ENCODE data around the gene ZNF438. TPM values are rescaled to one million over a fixed set of nuclear protein-coding genes. Genes with fewer than 3 reads are reported as not detected.
"Not testable (repeated sequence)": the region's sequence is repeated elsewhere in the genome, so short reads cannot be mapped to it uniquely, and the experiment has no call there.

Gene ZNF438
- total RNA-seq, 1 experiment from 2014 or later: 4.6 TPM

DNA sequence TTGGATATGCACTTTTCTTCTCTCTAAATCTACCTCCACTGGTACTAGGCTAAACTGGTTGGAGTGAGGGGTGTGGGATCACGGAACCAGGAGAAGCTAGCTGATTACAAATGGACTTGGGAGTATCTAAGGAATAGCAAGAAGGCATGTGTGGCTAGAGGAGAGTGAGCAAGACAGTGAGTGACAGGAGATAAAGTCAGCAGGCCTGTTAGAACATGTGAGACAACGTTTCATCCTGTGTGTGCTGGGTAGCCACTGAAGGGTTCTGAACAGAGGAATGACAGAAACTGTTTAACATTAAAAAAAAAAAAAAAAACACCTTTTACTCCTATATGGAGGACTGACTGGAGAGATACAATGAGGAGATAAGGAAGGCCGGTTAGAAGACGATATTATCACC is 51.7 kb downstream of the ZNF438 start:
- in situ Hi-C loops (cut with HindIII; ENCODE audit: low pct_unique_long_range_greater_than_20kb, low sequenced_read_pairs): no loop called here

DNA sequence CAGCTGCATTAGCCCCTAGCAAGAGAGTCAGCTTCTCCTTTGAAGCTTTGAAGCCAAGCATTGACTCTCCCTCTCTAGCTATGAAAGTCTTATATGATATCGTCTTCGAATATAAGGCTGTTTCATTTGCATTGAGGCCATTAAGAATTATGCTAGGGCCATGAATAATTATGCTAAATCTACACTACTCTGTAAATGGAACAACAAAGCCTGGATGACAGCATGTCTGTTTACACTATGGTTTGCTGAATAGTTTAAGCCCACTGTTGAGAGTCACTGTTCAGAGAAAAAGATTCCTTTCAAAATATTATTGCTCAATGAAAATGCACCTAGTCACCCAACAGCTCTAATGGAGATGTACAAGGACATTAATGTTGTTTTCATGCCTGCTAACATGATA is 52.8 kb downstream of the ZNF438 start:
- in situ Hi-C loops (cut with HindIII; ENCODE audit: low pct_unique_long_range_greater_than_20kb, low sequenced_read_pairs): no loop called here
- no peak for DNase-seq (ENCODE audit: low read depth, low spot score)

More for the DNA sequence above, 51.7 kb downstream of the ZNF438 start:
- no peak for DNase-seq (ENCODE audit: low read depth, low spot score)

DNA sequence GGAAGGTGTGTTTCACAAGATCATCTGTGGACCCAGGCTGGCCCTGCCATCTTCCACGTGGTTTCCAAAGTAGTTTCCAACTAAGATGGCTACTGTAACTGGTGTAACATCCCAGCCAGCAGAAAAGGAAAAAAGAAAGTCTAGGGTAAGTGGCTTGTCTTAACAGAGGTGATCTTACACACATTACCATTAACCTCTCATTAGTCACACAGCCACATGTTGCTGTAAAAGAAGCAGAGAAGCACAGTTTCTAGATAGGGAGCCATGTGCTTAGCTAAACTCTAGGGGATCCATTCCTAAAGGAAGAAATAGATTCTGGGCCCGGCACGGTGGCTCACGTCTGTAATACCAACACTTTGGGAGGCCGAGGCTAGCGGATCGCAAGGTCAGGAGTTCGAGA is 54.3 kb downstream of the ZNF438 start:
- DNase-seq (ENCODE audit: low read depth, low spot score): no peak
- in situ Hi-C loops (cut with HindIII; ENCODE audit: low pct_unique_long_range_greater_than_20kb, low sequenced_read_pairs): no loop called here

DNA sequence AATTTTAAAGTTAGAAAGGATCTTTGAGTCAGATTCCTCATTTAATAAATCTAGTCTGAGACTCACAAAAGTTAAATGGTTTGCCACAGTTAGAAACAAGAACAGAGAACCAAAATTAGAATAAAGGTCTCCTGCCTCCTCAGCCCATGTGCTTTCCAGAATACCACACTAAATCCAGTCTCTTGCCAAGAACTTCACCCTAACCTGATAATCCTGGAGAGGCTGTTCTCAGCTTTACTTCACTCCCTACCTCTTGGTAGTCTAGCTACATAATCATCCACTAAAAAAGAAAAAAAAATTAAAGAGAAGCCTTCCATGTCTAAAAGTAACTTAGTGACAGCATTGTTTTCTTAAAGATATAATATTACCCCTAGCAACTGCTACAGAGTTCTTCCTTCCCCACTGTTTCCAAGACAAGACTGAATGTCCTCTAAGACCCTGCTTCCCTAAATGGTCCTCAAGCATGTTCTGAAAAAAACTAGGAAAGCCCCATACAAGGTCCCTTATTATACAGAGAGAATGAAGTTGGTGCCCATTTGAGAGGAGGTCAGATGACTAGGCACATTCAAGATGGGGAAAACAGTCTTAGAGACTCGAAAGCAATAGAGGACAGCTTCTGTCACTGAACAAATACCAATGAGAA is 56.8 kb downstream of the ZNF438 start:
- in situ Hi-C loops (cut with HindIII; ENCODE audit: low pct_unique_long_range_greater_than_20kb, low sequenced_read_pairs): no loop called here
- DNase-seq (ENCODE audit: low read depth, low spot score): no peak

DNA sequence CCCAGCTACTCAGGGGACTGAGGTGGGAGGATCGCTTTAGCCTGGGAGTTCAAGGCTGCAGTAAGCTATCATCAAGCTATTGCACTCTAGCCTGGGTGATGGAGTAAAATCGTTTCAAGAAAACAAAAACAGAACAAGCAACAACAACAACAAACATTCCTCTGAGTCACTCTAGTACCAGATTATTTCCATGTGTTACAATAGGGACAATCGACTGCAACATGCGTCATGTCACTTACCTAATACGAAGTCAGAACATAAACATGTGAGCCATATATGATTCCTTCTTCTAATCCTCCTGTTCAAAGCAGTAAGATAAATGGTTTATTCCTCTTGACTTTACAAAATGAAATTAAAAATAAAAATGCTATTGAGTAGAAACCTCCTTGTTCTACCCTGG is 57.3 kb downstream of the ZNF438 start:
- no peak for DNase-seq (ENCODE audit: low read depth, low spot score)
- in situ Hi-C loops (cut with HindIII; ENCODE audit: low pct_unique_long_range_greater_than_20kb, low sequenced_read_pairs): no loop called here

DNA sequence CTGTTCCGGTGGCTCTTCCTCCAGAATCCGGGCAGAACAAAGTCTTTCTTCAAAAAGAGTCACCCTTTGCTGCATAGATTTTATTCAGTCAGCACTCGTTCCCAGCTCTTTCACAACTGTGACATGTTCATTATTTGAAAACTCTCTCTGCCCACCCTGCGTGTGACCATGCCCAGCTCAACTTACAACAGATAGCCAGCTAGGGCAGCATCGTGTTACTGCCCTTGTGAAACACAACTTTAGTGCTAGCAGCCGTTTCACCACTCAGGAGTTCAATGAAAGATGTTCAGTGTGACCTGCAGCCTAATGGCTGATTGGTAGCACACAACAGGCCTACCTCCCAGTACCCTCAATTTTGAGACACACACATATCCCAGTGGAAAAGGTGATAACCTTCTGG is 57.9 kb downstream of the ZNF438 start:
- in situ Hi-C loops (cut with HindIII; ENCODE audit: low pct_unique_long_range_greater_than_20kb, low sequenced_read_pairs): no loop called here
- DNase-seq (ENCODE audit: low read depth, low spot score): no peak

DNA sequence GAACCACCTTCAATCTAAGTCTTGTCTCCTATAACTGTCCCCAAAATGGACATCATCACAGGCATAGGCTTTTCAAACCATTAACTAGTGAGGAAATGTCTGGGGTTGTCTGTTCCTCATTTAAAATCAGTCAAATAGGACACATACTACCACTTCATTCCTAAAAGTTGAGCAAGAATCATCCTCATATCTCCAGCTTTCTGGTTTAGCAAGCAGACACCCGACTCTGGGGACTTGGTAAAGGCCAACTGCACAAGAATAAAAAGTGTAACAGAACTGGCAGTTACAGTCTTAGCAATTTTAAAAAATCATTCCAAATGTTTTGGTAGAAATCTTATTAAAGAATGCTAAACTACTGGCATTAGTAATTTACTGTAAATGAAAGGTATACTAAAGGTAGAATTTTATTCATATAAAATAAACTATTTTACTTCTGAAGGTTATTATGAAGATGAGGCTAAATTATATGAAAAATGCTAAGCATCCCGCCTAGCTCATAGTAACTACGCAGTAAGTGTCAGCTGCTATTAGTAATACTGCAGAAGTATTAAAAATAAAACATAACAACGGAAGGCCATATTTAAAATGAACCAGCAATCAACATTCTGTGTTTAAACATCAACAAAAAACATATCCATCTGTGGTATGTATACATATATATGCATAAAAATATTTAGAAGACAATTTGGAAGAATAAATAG is 60.8 kb downstream of the ZNF438 start:
- in situ Hi-C loops (cut with HindIII; ENCODE audit: low pct_unique_long_range_greater_than_20kb, low sequenced_read_pairs): no loop called here

DNA sequence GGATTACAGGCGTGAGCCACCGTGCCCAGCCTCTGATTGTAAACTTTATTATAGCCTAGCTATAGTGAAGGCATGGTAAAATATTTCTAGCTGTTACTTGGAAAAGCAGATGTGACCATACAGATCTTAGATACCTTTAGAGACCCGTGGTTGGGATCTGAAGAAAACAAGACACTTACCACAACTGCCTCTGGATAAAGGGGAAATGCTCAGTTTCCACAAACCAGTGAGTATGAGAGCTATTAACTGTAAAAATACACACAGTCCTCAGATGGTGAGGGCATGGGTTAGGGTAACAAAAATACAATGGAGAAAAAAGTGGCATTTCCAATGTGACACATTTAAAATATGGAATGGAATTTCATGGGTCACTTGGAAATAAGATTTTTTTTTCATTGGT is 63.0 kb downstream of the ZNF438 start:
- DNase-seq (ENCODE audit: low read depth, low spot score): no peak
- in situ Hi-C loops (cut with HindIII; ENCODE audit: low pct_unique_long_range_greater_than_20kb, low sequenced_read_pairs): no loop called here

More for the DNA sequence above, 60.8 kb downstream of the ZNF438 start:
- DNase-seq (ENCODE audit: low read depth, low spot score): no peak

DNA sequence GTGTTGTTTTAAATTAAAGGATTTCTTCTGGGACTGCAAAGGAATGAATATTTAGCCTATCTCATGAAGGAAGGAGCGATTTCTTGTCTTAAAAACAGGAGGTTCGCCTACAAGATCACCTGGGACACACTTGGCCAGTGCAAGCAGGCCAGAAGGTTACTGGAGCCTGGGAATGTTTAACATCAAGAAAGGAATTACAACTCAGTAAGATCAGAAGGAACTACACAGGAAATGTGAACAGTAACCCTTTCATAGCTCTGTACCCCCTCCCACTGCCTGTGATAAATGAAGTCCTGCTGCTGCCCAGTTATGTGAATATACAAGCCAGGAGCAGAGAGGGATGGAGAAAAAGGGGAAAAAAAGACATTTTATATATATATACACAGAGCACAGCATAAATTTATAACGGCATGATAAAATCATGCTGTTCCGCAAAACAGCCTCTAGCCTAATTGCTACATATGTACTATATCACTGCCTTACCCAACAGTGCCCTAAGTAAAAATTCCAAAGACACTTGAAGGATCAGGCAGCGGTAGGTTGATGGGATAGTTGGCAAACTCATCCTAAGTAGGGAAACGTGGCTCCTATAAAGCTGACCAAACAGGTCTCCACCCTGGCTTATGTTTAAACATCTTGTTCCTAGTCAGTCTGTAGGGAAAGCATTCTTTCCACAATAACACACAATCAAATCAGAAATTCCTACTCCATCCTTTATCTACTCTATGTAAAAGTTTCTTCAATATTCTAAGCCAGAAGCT is 63.8 kb downstream of the ZNF438 start:
- in situ Hi-C loops (cut with HindIII; ENCODE audit: low pct_unique_long_range_greater_than_20kb, low sequenced_read_pairs): no loop called here
- DNase-seq (ENCODE audit: low read depth, low spot score): peak; percentile 54

DNA sequence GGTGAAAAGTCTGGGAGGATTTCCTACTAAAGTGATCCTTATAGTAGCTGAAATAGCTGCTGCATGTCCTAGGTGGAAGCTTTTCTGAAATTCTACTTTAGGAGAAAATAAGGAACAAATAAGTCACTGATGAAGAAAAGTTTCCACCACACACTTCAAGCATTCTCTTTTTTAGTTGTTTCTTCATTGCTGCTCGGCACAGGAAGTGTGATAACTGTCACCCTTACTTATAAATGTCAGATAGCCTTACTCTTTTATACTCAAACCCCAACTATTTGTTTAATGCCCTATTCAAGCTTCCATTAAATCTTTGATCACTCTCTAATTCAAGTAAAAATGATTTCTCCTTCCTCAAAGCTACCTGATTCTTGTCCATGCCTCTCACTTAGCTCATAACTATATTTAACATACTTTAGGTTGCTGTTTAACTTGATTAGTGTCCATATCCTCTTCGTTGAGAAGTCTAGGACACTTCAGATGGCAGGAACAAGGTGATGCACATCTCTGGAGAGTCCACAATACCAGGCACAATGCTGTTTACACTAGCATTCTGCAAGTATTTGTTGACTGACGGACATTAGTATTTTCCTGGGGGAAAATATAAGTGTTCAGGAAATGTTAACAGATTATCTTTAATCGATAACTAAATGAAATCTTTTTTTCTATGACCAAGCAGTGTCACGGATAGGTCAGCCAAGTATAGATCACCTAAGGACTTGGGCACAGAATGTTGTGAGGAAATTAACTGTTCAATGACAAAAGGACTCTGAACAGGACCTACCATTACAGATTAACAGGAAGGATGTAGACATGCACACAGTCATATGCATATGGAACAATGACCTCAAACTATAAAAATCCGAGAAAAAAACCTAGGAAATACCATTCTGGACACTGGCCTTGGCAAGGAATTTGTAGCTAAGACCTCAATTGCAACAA is 67.4 kb downstream of the ZNF438 start:
- DNase-seq (ENCODE audit: low read depth, low spot score): no peak
- in situ Hi-C loops (cut with HindIII; ENCODE audit: low pct_unique_long_range_greater_than_20kb, low sequenced_read_pairs): no loop called here

DNA sequence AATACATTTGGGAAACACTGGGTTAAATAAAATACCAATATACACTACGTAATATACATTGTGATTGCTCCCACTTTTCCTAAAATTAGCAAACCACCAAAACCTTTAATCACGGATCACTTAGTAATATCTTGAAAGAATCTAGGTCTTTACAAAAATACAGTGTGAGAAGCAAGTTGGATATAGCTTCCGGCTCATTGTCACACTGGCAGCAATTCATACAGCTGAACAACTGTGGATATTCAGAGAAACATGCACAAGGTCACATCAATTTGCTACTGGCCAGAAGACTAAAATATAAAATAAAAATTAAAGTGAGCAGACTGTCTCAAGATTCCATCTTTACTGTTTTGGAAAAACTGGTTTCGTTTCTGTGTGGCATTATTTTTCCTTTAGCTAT is 69.1 kb downstream of the ZNF438 start:
- no peak for DNase-seq (ENCODE audit: low read depth, low spot score)
- in situ Hi-C loops (cut with HindIII; ENCODE audit: low pct_unique_long_range_greater_than_20kb, low sequenced_read_pairs): no loop called here

DNA sequence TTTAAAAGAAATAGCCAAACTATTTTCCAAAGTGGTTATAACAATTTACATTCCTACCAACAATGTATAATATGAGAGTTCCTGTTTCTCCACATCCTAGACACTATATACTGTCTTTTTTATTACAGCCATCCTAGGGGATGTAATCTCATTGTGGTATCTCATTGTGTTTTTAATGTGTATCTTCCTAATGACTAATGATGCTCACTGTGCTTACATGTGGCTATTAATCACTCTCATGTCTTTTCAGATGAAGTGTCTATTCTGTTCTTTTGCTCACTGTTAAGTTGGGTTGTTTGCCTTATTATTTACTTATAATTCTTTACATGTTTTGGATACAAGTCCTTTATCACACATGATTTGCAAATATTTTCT is 71.8 kb downstream of the ZNF438 start:
- no peak for DNase-seq (ENCODE audit: low read depth, low spot score)
- in situ Hi-C loops (cut with HindIII; ENCODE audit: low pct_unique_long_range_greater_than_20kb, low sequenced_read_pairs): no loop called here

DNA sequence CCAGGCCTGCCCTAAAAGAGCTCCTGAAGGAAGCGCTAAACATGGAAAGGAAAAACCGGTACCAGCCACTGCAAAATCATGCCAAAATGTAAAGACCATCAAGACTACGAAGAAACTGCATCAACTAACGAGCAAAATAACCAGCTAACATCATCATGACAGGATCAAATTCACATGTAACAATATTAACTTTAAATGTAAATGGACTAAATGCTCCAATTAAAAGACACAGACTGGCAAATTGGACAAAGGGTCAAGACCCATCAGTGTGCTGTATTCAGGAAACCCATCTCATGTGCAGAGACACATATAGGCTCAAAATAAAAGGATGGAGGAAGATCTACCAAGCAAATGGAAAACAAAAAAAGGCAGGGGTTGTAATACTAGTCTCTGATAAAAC is 82.4 kb downstream of the ZNF438 start:
- DNase-seq (ENCODE audit: low read depth, low spot score): not testable (repeated sequence)

DNA sequence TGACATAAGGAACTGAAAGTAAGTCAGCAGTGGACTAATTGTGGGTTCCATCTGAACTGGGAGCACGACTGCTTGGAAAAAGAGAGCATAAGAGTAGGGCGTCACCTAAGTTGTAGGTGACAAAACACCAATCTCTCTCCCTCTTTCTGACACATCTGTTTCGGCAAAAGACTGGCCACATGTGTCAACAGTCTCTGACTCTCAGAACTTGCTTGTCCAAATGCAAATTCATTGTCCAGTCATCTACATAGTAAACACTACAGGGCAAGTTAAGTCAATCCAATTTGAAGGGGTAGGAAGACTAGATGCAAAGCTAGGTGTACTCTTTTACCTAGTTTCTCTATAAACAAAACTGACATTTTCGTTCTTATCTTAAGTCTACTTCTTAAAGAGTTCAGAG is 87.7 kb downstream of the ZNF438 start:
- in situ Hi-C loops (cut with HindIII; ENCODE audit: low pct_unique_long_range_greater_than_20kb, low sequenced_read_pairs): no loop called here

More for the DNA sequence above, 82.4 kb downstream of the ZNF438 start:
- in situ Hi-C loops (cut with HindIII; ENCODE audit: low pct_unique_long_range_greater_than_20kb, low sequenced_read_pairs): not testable (repeated sequence)

DNA sequence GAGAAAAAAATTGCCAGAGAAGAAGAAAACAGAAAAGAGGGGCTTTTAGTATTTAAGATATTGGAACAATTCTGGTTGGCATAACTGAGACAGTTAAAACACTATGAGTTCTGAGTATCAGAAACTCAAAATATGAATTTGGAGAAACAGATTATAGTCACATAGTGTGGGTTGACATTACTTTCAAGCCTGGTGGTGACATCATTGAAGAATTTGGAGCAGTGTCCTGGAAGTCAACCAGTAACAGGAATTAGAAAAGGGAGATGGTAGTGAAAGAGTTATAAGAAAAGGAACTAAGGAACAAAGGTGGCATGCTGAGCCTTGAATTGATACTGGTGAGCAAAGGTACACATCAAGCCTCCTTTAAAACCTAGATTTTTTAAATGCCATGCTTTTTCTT is 88.2 kb downstream of the ZNF438 start:
- in situ Hi-C loops (cut with HindIII; ENCODE audit: low pct_unique_long_range_greater_than_20kb, low sequenced_read_pairs): no loop called here
- DNase-seq (ENCODE audit: low read depth, low spot score): no peak

More for the DNA sequence above, 87.7 kb downstream of the ZNF438 start:
- DNase-seq (ENCODE audit: low read depth, low spot score): no peak

DNA sequence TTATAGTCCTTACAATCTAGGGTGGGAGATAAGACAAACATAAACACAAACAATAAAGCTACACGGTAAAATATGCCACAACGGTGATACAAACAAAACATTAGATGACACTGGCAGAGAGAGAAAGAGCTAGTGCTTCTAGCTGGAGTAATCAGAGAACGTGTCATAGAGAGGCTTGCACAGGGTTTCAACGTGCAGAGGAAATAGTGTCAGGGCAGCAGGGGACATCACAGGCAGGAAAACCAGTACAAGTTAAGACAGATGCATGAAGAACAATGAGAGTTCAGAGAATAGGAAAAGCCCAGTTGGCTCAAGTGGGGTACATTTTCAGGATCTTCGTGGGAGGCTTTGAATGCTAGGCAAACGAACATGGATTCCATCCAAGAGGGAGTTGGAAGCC is 91.4 kb downstream of the ZNF438 start:
- in situ Hi-C loops (cut with HindIII; ENCODE audit: low pct_unique_long_range_greater_than_20kb, low sequenced_read_pairs): no loop called here
- DNase-seq (ENCODE audit: low read depth, low spot score): no peak

DNA sequence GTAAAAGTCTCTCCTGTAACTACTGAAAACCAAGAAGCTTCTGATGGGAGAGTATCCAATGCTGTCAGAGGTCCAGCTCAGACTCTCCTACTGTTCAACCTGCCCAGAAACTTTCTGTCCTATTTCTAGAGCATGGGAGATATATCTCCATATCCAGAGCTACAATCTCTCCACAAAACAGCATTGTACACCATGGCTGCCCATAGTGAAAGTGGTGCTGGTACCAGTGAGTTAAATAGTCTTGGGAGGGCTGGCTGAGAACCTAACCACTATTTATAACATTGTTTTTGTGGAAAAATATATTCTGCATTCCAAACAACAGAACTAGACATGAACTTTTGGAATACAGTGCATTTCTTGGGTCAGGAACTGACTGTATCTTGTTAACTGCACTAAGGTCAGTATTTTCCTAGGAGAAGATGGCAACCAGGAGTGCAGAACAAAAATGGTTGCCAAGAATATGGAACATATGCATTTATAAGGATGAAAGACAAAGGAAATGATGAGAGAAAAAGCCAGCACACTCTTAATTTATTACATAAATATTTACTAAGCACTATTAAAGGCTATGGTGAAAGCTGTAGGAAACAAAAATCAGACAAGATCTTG is 91.9 kb downstream of the ZNF438 start:
- in situ Hi-C loops (cut with HindIII; ENCODE audit: low pct_unique_long_range_greater_than_20kb, low sequenced_read_pairs): no loop called here
- DNase-seq (ENCODE audit: low read depth, low spot score): no peak
